ENCODE measurements around the gene ST3GAL6.
A peak's percentile ranks its signal among the peaks of the same experiment; 100 is the strongest.

ST3GAL6 gene

DNA sequence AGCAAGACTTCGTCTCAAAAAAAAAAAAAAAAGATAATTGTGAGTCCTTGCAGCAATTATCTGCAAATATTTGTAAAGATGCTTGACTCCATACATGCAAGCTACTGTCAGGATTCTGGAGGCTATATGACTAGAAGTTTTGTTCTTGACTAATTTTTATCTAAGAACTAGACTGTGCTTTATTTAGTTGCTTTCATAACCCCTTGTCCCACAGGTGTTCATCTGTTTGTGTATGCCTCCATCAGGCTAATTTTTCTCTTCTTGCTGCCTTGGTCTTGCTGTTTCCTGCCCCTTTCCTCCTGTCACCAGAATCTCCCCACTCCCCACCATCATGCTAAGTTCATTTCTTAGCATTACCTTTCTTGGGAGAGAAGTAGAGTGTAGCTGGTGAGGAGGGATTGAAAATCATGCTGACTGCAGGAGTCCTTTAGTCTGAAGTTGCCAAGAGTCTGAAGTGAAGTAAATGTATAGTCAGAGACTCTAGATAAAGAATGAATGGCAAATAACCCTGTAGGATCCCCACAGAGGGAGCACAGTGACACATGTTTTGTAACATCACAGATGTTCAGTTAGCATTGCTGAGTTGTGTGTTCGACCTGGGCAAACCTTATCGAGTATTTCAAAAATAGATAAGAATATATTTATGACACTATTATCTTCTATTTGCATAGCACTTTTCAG lies 12.5 kb downstream of the ST3GAL6 start:
- TF ChIP-seq, protein P1, sequence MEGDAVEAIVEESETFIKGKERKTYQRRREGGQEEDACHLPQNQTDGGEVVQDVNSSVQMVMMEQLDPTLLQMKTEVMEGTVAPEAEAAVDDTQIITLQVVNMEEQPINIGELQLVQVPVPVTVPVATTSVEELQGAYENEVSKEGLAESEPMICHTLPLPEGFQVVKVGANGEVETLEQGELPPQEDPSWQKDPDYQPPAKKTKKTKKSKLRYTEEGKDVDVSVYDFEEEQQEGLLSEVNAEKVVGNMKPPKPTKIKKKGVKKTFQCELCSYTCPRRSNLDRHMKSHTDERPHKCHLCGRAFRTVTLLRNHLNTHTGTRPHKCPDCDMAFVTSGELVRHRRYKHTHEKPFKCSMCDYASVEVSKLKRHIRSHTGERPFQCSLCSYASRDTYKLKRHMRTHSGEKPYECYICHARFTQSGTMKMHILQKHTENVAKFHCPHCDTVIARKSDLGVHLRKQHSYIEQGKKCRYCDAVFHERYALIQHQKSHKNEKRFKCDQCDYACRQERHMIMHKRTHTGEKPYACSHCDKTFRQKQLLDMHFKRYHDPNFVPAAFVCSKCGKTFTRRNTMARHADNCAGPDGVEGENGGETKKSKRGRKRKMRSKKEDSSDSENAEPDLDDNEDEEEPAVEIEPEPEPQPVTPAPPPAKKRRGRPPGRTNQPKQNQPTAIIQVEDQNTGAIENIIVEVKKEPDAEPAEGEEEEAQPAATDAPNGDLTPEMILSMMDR (conservative IDR thresholded peaks at IDR 0.05) = no peak
- H3K27ac ChIP-seq = no peak overlapping the region

- TF ChIP-seq, protein P1 (conservative IDR thresholded peaks at IDR 0.05) = no peak
- no peak overlapping the region for H3K27ac ChIP-seq
Measured at GRCh38 chr3:98776140-98776493, 13.0 kb downstream of the ST3GAL6 start.

GRCh38 chr3:98777286-98777685 lies 14.1 kb downstream of the ST3GAL6 start:
- TF ChIP-seq, protein P1 (conservative IDR thresholded peaks at IDR 0.05) = no peak
- H3K27ac ChIP-seq = peak overlapping the region; percentile 42

DNA sequence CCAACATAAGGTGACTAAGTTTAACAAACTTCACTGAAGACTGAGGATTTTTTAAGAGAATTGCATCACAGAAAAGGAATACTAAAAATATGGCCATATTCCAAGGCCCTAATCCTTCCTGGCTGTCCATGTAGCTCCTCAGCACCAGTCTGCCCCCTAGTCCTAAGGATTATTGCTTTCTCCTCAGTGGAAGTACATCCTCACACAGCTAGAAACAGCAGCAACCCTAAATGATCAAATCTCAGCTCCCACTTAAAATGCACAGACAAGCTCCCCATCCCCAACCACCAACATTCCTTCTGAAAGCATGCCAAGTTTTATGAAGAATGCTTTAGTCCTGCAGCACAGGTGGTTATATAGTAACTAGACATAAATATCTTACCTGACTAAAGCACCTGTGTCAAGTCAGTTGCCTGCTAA lies 14.7 kb downstream of the ST3GAL6 start:
- peak overlapping the region; percentile 42 for H3K27ac ChIP-seq
- TF ChIP-seq, protein P1 (conservative IDR thresholded peaks at IDR 0.05) = peak; percentile 17; the same call in 1 of the 2 replicates

DNA sequence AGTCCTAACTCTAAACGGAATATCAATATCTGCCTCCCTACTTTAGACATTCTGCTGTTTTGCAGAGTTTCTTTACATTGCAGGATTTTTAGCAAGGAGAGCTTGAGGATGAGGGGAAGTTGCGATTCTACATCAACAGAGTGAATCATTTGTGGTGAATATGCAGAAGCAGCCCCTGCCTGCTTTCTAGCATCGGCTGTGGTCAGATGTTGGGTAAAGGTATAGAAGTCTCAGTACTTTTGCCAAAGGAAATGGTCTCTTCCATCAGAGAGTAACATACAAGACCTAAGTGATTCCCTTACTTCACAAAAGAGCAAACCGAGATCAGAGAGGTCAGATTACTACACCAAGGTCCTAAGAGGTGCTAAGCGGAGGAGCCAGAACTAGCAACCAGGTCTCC lies 15.2 kb downstream of the ST3GAL6 start:
- TF ChIP-seq, protein P1 (conservative IDR thresholded peaks at IDR 0.05) = no peak
- H3K27ac ChIP-seq = peak overlapping the region; percentile 42

GRCh38 chr3:98778852-98779413 lies 15.8 kb downstream of the ST3GAL6 start:
- H3K27ac ChIP-seq = no peak overlapping the region
- TF ChIP-seq, protein P1 (conservative IDR thresholded peaks at IDR 0.05) = no peak

DNA sequence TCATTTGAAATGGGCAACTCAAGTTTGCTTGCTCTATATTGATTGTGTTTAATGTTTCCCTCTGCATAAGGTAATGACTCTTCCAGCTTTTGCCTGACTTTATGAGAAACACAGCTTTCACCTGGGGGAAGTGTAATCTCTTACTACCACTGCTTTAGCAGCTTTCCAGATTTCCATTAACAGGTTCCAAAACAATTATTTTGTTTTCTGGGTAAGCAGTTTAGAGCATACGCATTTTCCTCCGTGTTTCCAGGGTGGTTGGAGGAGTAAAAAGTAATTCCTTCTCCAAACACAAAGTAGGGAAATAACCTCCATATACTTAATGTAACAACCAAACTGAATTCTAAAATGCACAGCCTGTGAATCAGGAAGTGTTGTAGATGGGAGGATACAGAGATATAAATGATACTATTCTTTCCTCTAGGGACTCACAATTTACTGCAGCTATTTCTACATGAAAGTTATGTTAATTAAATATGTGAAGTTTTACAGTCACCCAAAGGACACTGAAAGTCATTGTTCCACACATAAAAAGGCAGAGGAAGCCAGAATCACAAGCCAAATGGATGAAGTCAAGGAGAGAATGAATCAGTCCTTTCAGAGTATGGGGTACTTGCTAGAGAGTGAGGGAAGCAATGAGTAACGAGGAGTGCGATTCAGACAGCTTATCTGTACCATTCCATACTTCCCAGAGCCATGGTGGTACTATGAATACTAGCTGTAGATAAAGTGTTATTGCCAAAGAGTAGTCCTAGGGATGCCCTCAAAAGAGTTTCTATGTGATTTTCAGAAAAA lies 16.6 kb downstream of the ST3GAL6 start:
- TF ChIP-seq, protein P1 (conservative IDR thresholded peaks at IDR 0.05) = no peak

More for the DNA sequence above, 16.6 kb downstream of the ST3GAL6 start:
- no peak overlapping the region for H3K27ac ChIP-seq

Data from VCaP (cell line).